H9 (cell line): ENCODE results near the gene CREB5. TPM values are rescaled to one million over a fixed set of nuclear protein-coding genes. Genes with fewer than 3 reads are reported as not detected.

Experiments used
- DNase-seq: peaks from one replicate; pipeline ENCODE4 v3.0.0-alpha.2; 2017
- H2AFZ ChIP-seq: one replicate; pipeline ENCODE4 v1.6.1; 2013; ENCODE audit warnings: mild to moderate bottlenecking, low read length, control low read depth, moderate library complexity
- H2AK5ac ChIP-seq: 2 replicates; pipeline ENCODE4 v1.6.1; 2013; ENCODE audit warnings: low read length, control low read depth, mixed read lengths; ENCODE audit not compliant: insufficient read length
- H2BK120ac ChIP-seq: one replicate; pipeline ENCODE4 v1.6.1; 2013; ENCODE audit warnings: low read depth, mild to moderate bottlenecking, low read length, control low read depth, inconsistent platforms; ENCODE audit not compliant: poor library complexity, severe bottlenecking
- H2BK12ac ChIP-seq: 2 replicates; pipeline ENCODE4 v1.6.1; 2013; ENCODE audit warnings: low read length, control low read depth, mixed read lengths, low read depth; ENCODE audit not compliant: insufficient read length
- H2BK15ac ChIP-seq: 2 replicates; pipeline ENCODE4 v1.6.1; 2013; ENCODE audit warnings: low read depth, low read length, control low read depth
- H2BK20ac ChIP-seq: one replicate; pipeline ENCODE4 v1.6.1; 2013; ENCODE audit warnings: low read depth, mild to moderate bottlenecking, low read length, control low read depth, inconsistent platforms; ENCODE audit not compliant: poor library complexity, severe bottlenecking
- H2BK5ac ChIP-seq: 2 replicates; pipeline ENCODE4 v1.6.1; 2013; ENCODE audit warnings: low read length, control low read depth, mixed read lengths; ENCODE audit not compliant: insufficient read length
- H3K14ac ChIP-seq: 2 replicates; pipeline ENCODE4 v1.6.1; 2013; ENCODE audit warnings: low read length, control low read depth; ENCODE audit not compliant: insufficient read depth
- H3K18ac ChIP-seq: 2 replicates; pipeline ENCODE4 v1.6.1; 2013; ENCODE audit warnings: low read depth, mild to moderate bottlenecking, mixed read lengths, low read length, control low read depth; ENCODE audit not compliant: insufficient read length
- H3K23ac ChIP-seq: 2 replicates; pipeline ENCODE4 v1.6.1; 2013; ENCODE audit warnings: low read length, control low read depth, mixed read lengths, low read depth; ENCODE audit not compliant: insufficient read length
- H3K23me2 ChIP-seq: 2 replicates; pipeline ENCODE4 v1.6.1; 2013; ENCODE audit warnings: low read depth, mild to moderate bottlenecking, mixed read lengths, low read length, control low read depth; ENCODE audit not compliant: insufficient read length, poor library complexity, severe bottlenecking
- H3K27ac ChIP-seq: 2 replicates; pipeline ENCODE4 v1.5.1; 2013; ENCODE audit warnings: low read length, control low read depth, mixed read lengths, low read depth; ENCODE audit not compliant: insufficient read length
- H3K27me3 ChIP-seq: 2 replicates; pipeline ENCODE4 v1.6.1; 2013; ENCODE audit warnings: low read length, control low read depth, inconsistent platforms; ENCODE audit not compliant: insufficient read depth
- H3K4ac ChIP-seq: 2 replicates; pipeline ENCODE4 v1.6.1; 2013; ENCODE audit warnings: low read depth, mild to moderate bottlenecking, control low read depth, inconsistent platforms, low read length, moderate library complexity
- H3K4me1 ChIP-seq: 2 replicates; pipeline ENCODE4 v1.6.1; 2013; ENCODE audit warnings: low read length, control low read depth, inconsistent platforms; ENCODE audit not compliant: insufficient read depth
- H3K4me2 ChIP-seq: 2 replicates; pipeline ENCODE4 v1.6.1; 2013; ENCODE audit warnings: low read length, control low read depth, mixed read lengths; ENCODE audit not compliant: insufficient read length, insufficient read depth
- H3K56ac ChIP-seq: 2 replicates; pipeline ENCODE4 v1.6.1; 2013; ENCODE audit warnings: low read depth, mild to moderate bottlenecking, mixed read lengths, low read length, control low read depth; ENCODE audit not compliant: insufficient read length
- H3K79me1 ChIP-seq: 2 replicates; pipeline ENCODE4 v1.6.1; 2013; ENCODE audit warnings: low read depth, mild to moderate bottlenecking, moderate library complexity, low read length, control low read depth, inconsistent platforms; ENCODE audit not compliant: insufficient read depth, poor library complexity, severe bottlenecking
- H3K79me2 ChIP-seq: 2 replicates; pipeline ENCODE4 v1.6.1; 2013; ENCODE audit warnings: low read length, control low read depth, inconsistent platforms; ENCODE audit not compliant: insufficient read depth
- H3K9ac ChIP-seq: 2 replicates; pipeline ENCODE4 v1.6.1; 2013; ENCODE audit warnings: low read length, control low read depth, mixed read lengths; ENCODE audit not compliant: insufficient read length; ENCODE audit errors: extremely low read depth
- H3K9me3 ChIP-seq: one replicate; pipeline ENCODE4 v1.6.1; 2013; ENCODE audit warnings: low read depth, low read length, inconsistent platforms; ENCODE audit not compliant: control insufficient read depth
- H3T11ph ChIP-seq: one replicate; pipeline ENCODE4 v1.6.1; 2013; ENCODE audit warnings: mild to moderate bottlenecking, low read length, control low read depth, inconsistent platforms
- H4K20me1 ChIP-seq: one replicate; pipeline ENCODE4 v1.6.1; 2013; ENCODE audit not compliant: control insufficient read depth, insufficient read length, insufficient read depth
- H4K5ac ChIP-seq: 2 replicates; pipeline ENCODE4 v1.6.1; 2013; ENCODE audit warnings: low read depth, mild to moderate bottlenecking, mixed read lengths, low read length, control low read depth; ENCODE audit not compliant: insufficient read length
- H4K8ac ChIP-seq: replicated peaks from 2 replicates; pipeline ENCODE4 v1.6.1; 2013; ENCODE audit warnings: low read length, control low read depth, mixed read lengths, low read depth; ENCODE audit not compliant: insufficient read length
- H4K91ac ChIP-seq: 2 replicates; pipeline ENCODE4 v1.6.1; 2013; ENCODE audit warnings: low read depth, mild to moderate bottlenecking, moderate library complexity, mixed read lengths, low read length, control low read depth; ENCODE audit not compliant: insufficient read length
- H3K27ac Mint-ChIP-seq, 3 experiments: 2 replicates in 2 of 3; 3 replicates in 1 of 3; pipeline ENCODE4 v1.8.0; 2020 to 2021; ENCODE audit warnings: mixed read lengths in 3 of 3, mild to moderate bottlenecking in 1 of 3, moderate library complexity in 1 of 3
- H3K27me3 Mint-ChIP-seq: 2 replicates; pipeline ENCODE4 v1.8.0; 2021; ENCODE audit warnings: low read depth, mild to moderate bottlenecking, moderate library complexity, mixed read lengths
- H3K36me3 Mint-ChIP-seq, 3 experiments: 2 replicates in 2 of 3; 3 replicates in 1 of 3; pipeline ENCODE4 v1.8.0; 2020 to 2021; ENCODE audit warnings: low read depth in 3 of 3, mixed read lengths in 3 of 3; ENCODE audit not compliant: insufficient read depth in 1 of 3
- H3K4me1 Mint-ChIP-seq, 2 experiments: 2 replicates each; pipeline ENCODE4 v1.8.0; 2020; ENCODE audit warnings: mixed read lengths in 2 of 2
- H3K4me3 Mint-ChIP-seq, 2 experiments: 2 replicates in 1 of 2; 3 replicates in 1 of 2; pipeline ENCODE4 v1.8.0; 2020 to 2021; ENCODE audit warnings: mild to moderate bottlenecking in 2 of 2, mixed read lengths in 2 of 2, moderate library complexity in 1 of 2
- H3K9me3 Mint-ChIP-seq, 2 experiments: 2 replicates in 1 of 2; 3 replicates in 1 of 2; pipeline ENCODE4 v1.8.0; 2020; ENCODE audit warnings: mild to moderate bottlenecking in 2 of 2, mixed read lengths in 2 of 2, moderate library complexity in 1 of 2
- CTCF ChIP-seq: fragments of 200-600 bp; sonication (generic); conservative IDR thresholded peaks from 3 replicates; pipeline ENCODE4 v1.8.0; 2021; ENCODE audit warnings: antibody characterized with exemption, mild to moderate bottlenecking
- WGBS: extraction: QIAGEN DNeasy Blood & Tissue Kit; methylation state at CpG from one replicate; pipeline ENCODE4 v1.1.7; 2013; ENCODE audit warnings: missing lambda C conversion rate, low lambda C conversion rate, mixed read lengths; ENCODE audit not compliant: insufficient read length; ENCODE audit errors: extremely low coverage; 5-methylcytosine and 5-hydroxymethylcytosine counted together
- total RNA-seq: library from RNA; stranded (reverse); gene quantifications from 2 replicates; pipeline ENCODE4 v1.2.1, GENCODE V29; 2021

Gene CREB5
- total RNA-seq, 1 experiment from 2014 or later: 4.0 TPM

GRCh38 chr7:28586736-28587135, 174.4 kb downstream of the CREB5 start:
- no peak overlapping the region for H3K18ac ChIP-seq
- no peak overlapping the region for H3K4me2 ChIP-seq
- H2AFZ ChIP-seq: no peak overlapping the region
- no peaks in the 10 kb centered on the region for H3K23me2 ChIP-seq
- no peak overlapping the region for H3T11ph ChIP-seq
- no peak overlapping the region for H4K5ac ChIP-seq
- no peak overlapping the region for H2BK120ac ChIP-seq
- H3K79me2 ChIP-seq: no peaks in the 10 kb centered on the region
- H3K9me3 ChIP-seq: no peaks in the 10 kb centered on the region
- Mint-ChIP-seq H3K9me3 (no peaks in the 10 kb centered on the region; a peak in 1 of 5 replicates), H3K4me1 (no peaks in the 10 kb centered on the region), H3K27ac (no peak overlapping the region), H3K27me3 (no peaks in the 10 kb centered on the region), H3K36me3 (no peaks in the 10 kb centered on the region), H3K4me3 (no peak overlapping the region)
- H4K20me1 ChIP-seq: no peaks in the 10 kb centered on the region
- H3K27ac ChIP-seq: no peak overlapping the region
- no peak overlapping the region for H4K91ac ChIP-seq
- H2BK12ac ChIP-seq: no peak overlapping the region
- no peak overlapping the region for H2BK5ac ChIP-seq
- no peaks in the 10 kb centered on the region for H3K79me1 ChIP-seq
- H2AK5ac ChIP-seq: no peak overlapping the region
- no peak for TF ChIP-seq CTCF
- H3K23ac ChIP-seq: no peak overlapping the region
- H4K8ac ChIP-seq: no peak overlapping the region
- H2BK15ac ChIP-seq: no peak overlapping the region
- H3K9ac ChIP-seq: no peak overlapping the region
- H2BK20ac ChIP-seq: no peak overlapping the region
- WGBS: no CpG with 5 or more reads among the region's 4 CpGs
- DNase-seq: no peak
- no peak overlapping the region for H3K4ac ChIP-seq
- H3K4me1 ChIP-seq: no peaks in the 10 kb centered on the region
- no peaks in the 10 kb centered on the region for H3K27me3 ChIP-seq
- no peak overlapping the region for H3K14ac ChIP-seq
- no peak overlapping the region for H3K56ac ChIP-seq
